GM18502 (cell line): ENCODE results near the gene LCN2.

Source experiments
- ATAC-seq: cut with Tn5 transposase; IDR thresholded peaks from one replicate; pipeline ENCODE4 v1.9.1; 2021; ENCODE audit warnings: mild to moderate bottlenecking; ENCODE audit not compliant: unreplicated experiment, poor library complexity

Gene LCN2

GRCh38 chr9:128190516-128191405, 41.5 kb downstream of the LCN2 start:
- peak; percentile 23 for ATAC-seq

DNA sequence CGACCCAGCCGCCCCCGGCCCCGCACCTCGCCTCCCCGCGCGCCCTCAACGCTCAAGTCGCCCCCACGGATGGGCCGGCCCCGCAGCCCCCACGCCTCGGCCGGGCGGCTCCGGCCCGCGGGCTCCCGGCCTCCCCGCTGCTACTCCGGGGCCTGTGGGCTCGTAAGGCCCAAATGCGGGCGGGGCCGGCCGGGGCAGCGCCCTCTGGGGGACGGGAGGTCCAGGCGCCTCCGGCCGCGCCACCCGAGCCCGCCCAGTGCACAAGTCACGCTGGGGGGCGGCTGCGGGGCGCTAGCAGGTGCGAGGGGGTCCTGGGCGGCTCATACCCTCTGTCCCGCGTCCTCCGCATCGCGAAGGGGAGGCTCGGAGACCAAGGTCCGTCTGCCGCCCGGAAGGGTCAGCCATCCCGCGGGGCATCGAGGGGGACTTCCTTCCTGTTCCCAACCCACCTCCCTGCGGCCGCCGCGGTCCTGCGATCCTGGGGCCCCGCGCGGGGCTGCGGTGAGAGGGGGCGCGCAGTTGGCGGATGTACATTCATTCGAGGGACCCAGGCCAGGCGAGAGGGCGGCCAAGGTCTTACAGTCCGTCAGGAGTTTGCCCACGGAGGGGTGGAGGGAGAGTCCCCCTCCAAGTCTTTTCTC, 42.3 kb downstream of the LCN2 start, which contains the start of gene CIZ1:
Gene CIZ1, minus strand, starts transcription at position 167 of the 641 bp plus-strand sequence. CDS start 715 bp downstream, outside the sequence.
- ATAC-seq = peak; percentile 67

GRCh38 chr9:128192601-128193371, 43.5 kb downstream of the LCN2 start:
- peak; percentile 65 for ATAC-seq

GRCh38 chr9:128193469-128194096, 44.3 kb downstream of the LCN2 start:
- ATAC-seq = no peak

GRCh38 chr9:128201441-128202369, 52.5 kb downstream of the LCN2 start:
- ATAC-seq = no peak

DNA sequence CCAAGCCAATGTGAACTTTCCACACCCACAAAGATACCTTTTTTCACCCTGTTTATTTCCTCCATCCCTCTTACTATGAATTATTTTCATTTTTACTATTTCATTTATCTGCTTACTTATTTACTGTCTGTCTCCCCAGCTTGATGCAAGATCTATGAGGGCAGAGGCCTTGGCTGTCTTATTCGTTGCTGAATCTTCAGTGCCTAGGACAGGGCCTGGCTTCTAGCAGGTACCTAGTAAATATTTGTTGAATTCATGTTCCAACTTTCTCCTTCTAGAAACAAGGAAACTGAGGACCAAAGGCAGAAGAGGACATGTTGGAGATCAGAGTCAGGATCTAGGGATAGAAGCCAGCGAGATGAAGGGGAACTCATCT, 53.4 kb downstream of the LCN2 start:
- ATAC-seq = no peak
